ENCODE results near the gene IGFBPL1.
"Not testable (repeated sequence)": the region's sequence is repeated elsewhere in the genome, so short reads cannot be mapped to it uniquely, and the experiment has no call there.

Gene IGFBPL1

GRCh38 chr9:38380230-38380871, 43.9 kb downstream of the IGFBPL1 start:
- no peak for DNase-seq (ENCODE audit: low spot score)

- not testable (repeated sequence) for DNase-seq (ENCODE audit: low spot score)
These were observed 46.7 kb downstream of the IGFBPL1 start for GRCh38 chr9:38377336-38378083.

- DNase-seq (ENCODE audit: low spot score): no peak
These were observed 48.1 kb downstream of the IGFBPL1 start for GRCh38 chr9:38376021-38376670.

- DNase-seq (ENCODE audit: low spot score): no peak
These were observed 48.7 kb downstream of the IGFBPL1 start for GRCh38 chr9:38375572-38375963.

GRCh38 chr9:38374847-38375571, 49.2 kb downstream of the IGFBPL1 start:
- DNase-seq (ENCODE audit: low spot score): no peak

GRCh38 chr9:38373679-38374078, 50.6 kb downstream of the IGFBPL1 start:
- DNase-seq (ENCODE audit: low spot score): no peak

- no peak for DNase-seq (ENCODE audit: low spot score)
These were observed 51.3 kb downstream of the IGFBPL1 start for GRCh38 chr9:38372762-38373619.

GRCh38 chr9:38371495-38371894, 52.8 kb downstream of the IGFBPL1 start:
- peak; percentile 19 for DNase-seq (ENCODE audit: low spot score)

GRCh38 chr9:38370176-38370575, 54.1 kb downstream of the IGFBPL1 start:
- DNase-seq (ENCODE audit: low spot score): no peak

- no peak for DNase-seq (ENCODE audit: low spot score)
These were observed 55.5 kb downstream of the IGFBPL1 start for GRCh38 chr9:38368731-38369130.

GRCh38 chr9:38367898-38368297, 56.4 kb downstream of the IGFBPL1 start:
- DNase-seq (ENCODE audit: low spot score): no peak

- DNase-seq (ENCODE audit: low spot score): no peak
These were observed 60.7 kb downstream of the IGFBPL1 start for GRCh38 chr9:38363589-38363925.

GRCh38 chr9:38362852-38363588, 61.2 kb downstream of the IGFBPL1 start:
- peak; percentile 3 for DNase-seq (ENCODE audit: low spot score)

- DNase-seq (ENCODE audit: low spot score): no peak
These were observed 62.8 kb downstream of the IGFBPL1 start for GRCh38 chr9:38361473-38361850.

- no peak for DNase-seq (ENCODE audit: low spot score)
These were observed 63.3 kb downstream of the IGFBPL1 start for GRCh38 chr9:38360839-38361472.

- DNase-seq (ENCODE audit: low spot score): no peak
These were observed 64.4 kb downstream of the IGFBPL1 start for GRCh38 chr9:38359689-38360385.

GRCh38 chr9:38359297-38359653, 65.0 kb downstream of the IGFBPL1 start:
- no peak for DNase-seq (ENCODE audit: low spot score)

- DNase-seq (ENCODE audit: low spot score): no peak
These were observed 65.6 kb downstream of the IGFBPL1 start for GRCh38 chr9:38358390-38359296.

All from CD4-positive, alpha-beta T cell treated with Interleukin-15 for 4 hours (primary cell).